H1 (cell line): ENCODE measurements around the gene KCNE4. TPM values are rescaled to one million over a fixed set of nuclear protein-coding genes. Genes with fewer than 3 reads are reported as not detected.

Experiments
- CTCF ChIA-PET: fragments of 300-600 bp; sonication (Branson Sonifier 250); formaldehyde crosslinking; loops from one replicate; lab custom pipeline; 2021; ENCODE audit not compliant: partially characterized antibody; lab: Charles Lee
- POLR2A ChIA-PET: fragments of 300-600 bp; sonication (Branson Sonifier 250); formaldehyde crosslinking; loops from one replicate; lab custom pipeline; 2021; ENCODE audit warnings: inconsistent platforms; ENCODE audit not compliant: partially characterized antibody; lab: Charles Lee
- DNase-seq, 2 experiments: peaks; one replicate each; pipeline versions ENCODE4 v3.0.0 to v3.0.0-alpha.2; 2010 to 2022; ENCODE audit warnings: low spot score in 2 of 2, low read depth in 1 of 2, mixed read lengths in 1 of 2
- FAIRE-seq: peaks from 2 replicates; lab custom pipeline; 2011; peaks lifted over from hg19 to GRCh38; lab: Jason Lieb, UNC
- H2AFZ ChIP-seq: 2 replicates; pipeline ENCODE4 v1.8.1; 2012; ENCODE audit warnings: low read length, inconsistent platforms
- H2AK5ac ChIP-seq: 2 replicates; pipeline ENCODE4 v1.6.1; 2013; ENCODE audit warnings: low read depth, low read length
- H2BK120ac ChIP-seq: replicated peaks from 2 replicates; pipeline ENCODE3; 2013; ENCODE audit warnings: low read depth, low read length, inconsistent platforms
- H2BK12ac ChIP-seq: 2 replicates; pipeline ENCODE4 v1.6.1; 2013; ENCODE audit warnings: low read depth, low read length
- H2BK15ac ChIP-seq: 2 replicates; pipeline ENCODE4 v1.6.1; 2013; ENCODE audit warnings: low read length
- H2BK20ac ChIP-seq: 2 replicates; pipeline ENCODE4 v1.6.1; 2013; ENCODE audit warnings: low read length
- H2BK5ac ChIP-seq: 2 replicates; pipeline ENCODE4 v1.6.1; 2013; ENCODE audit warnings: low read depth, low read length
- H3K14ac ChIP-seq: 2 replicates; pipeline ENCODE4 v1.6.1; 2013; ENCODE audit warnings: inconsistent platforms; ENCODE audit not compliant: insufficient read length
- H3K18ac ChIP-seq: 2 replicates; pipeline ENCODE4 v1.6.1; 2013; ENCODE audit warnings: low read length; ENCODE audit errors: extremely low read depth
- H3K23ac ChIP-seq: 2 replicates; pipeline ENCODE4 v1.6.1; 2013; ENCODE audit warnings: inconsistent platforms; ENCODE audit not compliant: insufficient read length
- H3K23me2 ChIP-seq: 2 replicates; pipeline ENCODE4 v1.6.1; 2013; ENCODE audit warnings: low read depth, low read length
- H3K27ac ChIP-seq: 2 replicates; pipeline ENCODE4 v1.6.1; 2011; ENCODE audit warnings: low read depth, low read length, inconsistent platforms
- H3K27me3 ChIP-seq, 4 experiments: replicated peaks in 1 of 4; 1 replicate in 1 of 4; 2 replicates in 3 of 4; pipeline versions ENCODE4 v1.6.1 to v1.8.1; 2011 to 2013; ENCODE audit warnings: low read length in 3 of 4, mild to moderate bottlenecking in 3 of 4, inconsistent platforms in 2 of 4, mixed read lengths in 2 of 4, moderate library complexity in 1 of 4; ENCODE audit not compliant: control insufficient read depth in 3 of 4, insufficient read depth in 3 of 4; ENCODE audit errors: extremely low read depth in 1 of 4
- H3K36me3 ChIP-seq, 4 experiments: 2 replicates each; pipeline versions ENCODE4 v1.6.1 to v1.8.1; 2011 to 2013; ENCODE audit warnings: mild to moderate bottlenecking in 4 of 4, low read length in 3 of 4, moderate library complexity in 2 of 4, control low read depth in 1 of 4, inconsistent platforms in 1 of 4; ENCODE audit not compliant: insufficient read depth in 4 of 4, control insufficient read depth in 2 of 4
- H3K4ac ChIP-seq: replicated peaks from 2 replicates; pipeline ENCODE3; 2013; ENCODE audit warnings: low read length, low read depth, mixed read lengths, inconsistent platforms; ENCODE audit not compliant: insufficient read length
- H3K4me1 ChIP-seq, 4 experiments: replicated peaks in 1 of 4; 1 replicate in 1 of 4; 2 replicates in 3 of 4; pipeline versions ENCODE4 v1.6.1 to v1.8.1; 2011 to 2013; ENCODE audit warnings: low read length in 3 of 4, inconsistent platforms in 2 of 4, mixed read lengths in 1 of 4; ENCODE audit not compliant: insufficient read depth in 4 of 4, control insufficient read depth in 3 of 4
- H3K4me2 ChIP-seq, 2 experiments: 2 replicates each; pipeline versions ENCODE4 v1.6.1 to v1.8.1; 2011 to 2013; ENCODE audit warnings: low read depth in 2 of 2, low read length in 2 of 2, control low read depth in 1 of 2, inconsistent platforms in 1 of 2, mild to moderate bottlenecking in 1 of 2; ENCODE audit not compliant: insufficient read depth in 1 of 2
- H3K4me3 ChIP-seq, 4 experiments: fragments of 200-600, 300-600 bp in 1 of 4; sonication (generic), shearing (Covaris generic), sonication (Bioruptor Twin) in 1 of 4; 2 replicates each; pipeline versions ENCODE4 v1.5.1 to v1.8.1; 2011 to 2016; ENCODE audit warnings: low read length in 4 of 4, low read depth in 3 of 4, control low read depth in 2 of 4, inconsistent platforms in 2 of 4, mild to moderate bottlenecking in 2 of 4, mixed read lengths in 1 of 4, moderate library complexity in 1 of 4; ENCODE audit not compliant: insufficient read depth in 2 of 4; ENCODE audit errors: extremely low read depth in 1 of 4
- H3K56ac ChIP-seq: replicated peaks from 2 replicates; pipeline ENCODE3; 2013; ENCODE audit warnings: low read depth, mild to moderate bottlenecking, mixed read lengths, low read length, inconsistent platforms; ENCODE audit not compliant: insufficient read length
- H3K79me1 ChIP-seq: 2 replicates; pipeline ENCODE4 v1.6.1; 2013; ENCODE audit warnings: low read depth, low read length, control low read depth
- H3K79me2 ChIP-seq, 2 experiments: 2 replicates each; pipeline versions ENCODE4 v1.6.1 to v1.8.1; 2012 to 2013; ENCODE audit warnings: low read length in 2 of 2, mild to moderate bottlenecking in 2 of 2, inconsistent platforms in 1 of 2; ENCODE audit not compliant: insufficient read depth in 2 of 2, control insufficient read depth in 1 of 2
- H3K9ac ChIP-seq, 4 experiments: replicated peaks in 1 of 4; 1 replicate in 1 of 4; 2 replicates in 3 of 4; pipeline versions ENCODE4 v1.6.1 to v1.8.1; 2011 to 2013; ENCODE audit warnings: low read depth in 3 of 4, low read length in 3 of 4, control low read depth in 2 of 4, mild to moderate bottlenecking in 2 of 4, moderate library complexity in 2 of 4, inconsistent platforms in 1 of 4; ENCODE audit errors: extremely low read depth in 1 of 4
- H3K9me3 ChIP-seq, 2 experiments: 2 replicates each; pipeline versions ENCODE4 v1.6.1 to v1.8.1; 2012 to 2013; ENCODE audit warnings: mild to moderate bottlenecking in 2 of 2, moderate library complexity in 2 of 2, control low read depth in 1 of 2, inconsistent platforms in 1 of 2, low read depth in 1 of 2, low read length in 1 of 2, mixed read lengths in 1 of 2; ENCODE audit not compliant: insufficient read depth in 2 of 2
- H4K20me1 ChIP-seq, 2 experiments: replicated peaks in 1 of 2; 2 replicates each; pipeline versions ENCODE3 to v1.8.1; 2011 to 2013; ENCODE audit warnings: inconsistent platforms in 2 of 2, low read length in 2 of 2, mild to moderate bottlenecking in 1 of 2; ENCODE audit not compliant: insufficient read depth in 2 of 2, control insufficient read depth in 1 of 2
- H4K5ac ChIP-seq: 2 replicates; pipeline ENCODE4 v1.6.1; 2013; ENCODE audit warnings: low read length, low read depth, mixed read lengths, inconsistent platforms; ENCODE audit not compliant: insufficient read length
- H4K8ac ChIP-seq: 2 replicates; pipeline ENCODE4 v1.8.0; 2013; ENCODE audit warnings: mild to moderate bottlenecking, moderate library complexity, low read length, inconsistent platforms; ENCODE audit not compliant: insufficient read depth; ENCODE audit errors: extremely low read depth
- H4K91ac ChIP-seq: replicated peaks from 2 replicates; pipeline ENCODE3; 2013; ENCODE audit warnings: low read length, mixed read lengths, inconsistent platforms; ENCODE audit not compliant: insufficient read length
- RBBP5 ChIP-seq: IDR thresholded peaks from 2 replicates; pipeline ENCODE4 v1.7.1; 2012; ENCODE audit warnings: low read depth, mild to moderate bottlenecking, inconsistent platforms, low read length, moderate library complexity, borderline replicate concordance
- WGBS, 2 experiments: shearing (Covaris generic) in 1 of 2; methylation state at CpG; one replicate each; pipeline versions ENCODE4 v1.1.6 to v1.1.7; 2013 to 2015; ENCODE audit warnings: low lambda C conversion rate in 2 of 2, mixed read lengths in 2 of 2, inconsistent platforms in 1 of 2, low coverage in 1 of 2, missing lambda C conversion rate in 1 of 2; ENCODE audit not compliant: insufficient replicate concordance in 2 of 2, insufficient coverage in 1 of 2, insufficient read length in 1 of 2; ENCODE audit errors: extremely low coverage in 1 of 2, missing lambda C conversion rate in 1 of 2; 5-methylcytosine and 5-hydroxymethylcytosine counted together
- polyA plus RNA-seq, 7 experiments: library from polyadenylated mRNA; depleted of rRNA in 3 of 7; stranded (reverse) in 5 of 7; unstranded in 2 of 7; fragments of >200 nt in 5 of 7; fragments of 200-250 nt in 2 of 7; gene quantifications; 1 replicate in 5 of 7; 2 replicates in 1 of 7; 4 replicates in 1 of 7; pipeline versions ENCODE4 v1.2.1 to v1.2.3, GENCODE V29; 2011 to 2013; ENCODE audit warnings: missing spikeins in 2 of 7, mixed read lengths in 2 of 7
- total RNA-seq: library from RNA; stranded (reverse); fragmentation: NEBNext Ultra II Directional; extraction: Animal tissue kit (Norgen Biotek cat#: 25700); gene quantifications from 2 replicates; pipeline ENCODE4 v1.2.1, GENCODE V29; 2021

KCNE4 gene
- total and polyA plus RNA-seq, 2 of the 8 experiments (the other 6 are each of a cell fraction or from before 2014, with no cell fraction given) = 0.08 to 0.09 TPM

- DNase-seq (no peak), FAIRE-seq (no peak)
- Histone ChIP-seq H3K23me2 (no peaks in the 10 kb centered on the region), H3K79me1 (no peaks in the 10 kb centered on the region), H3K9ac (no peak overlapping the region), H4K5ac (no peak overlapping the region), H4K8ac (no peak overlapping the region), H3K14ac (no peak overlapping the region), H3K4ac (no peak overlapping the region), H3K4me3 (no peak overlapping the region), H2BK15ac (no peak overlapping the region), H3K23ac (no peak overlapping the region), H4K20me1 (no peaks in the 10 kb centered on the region), H2BK5ac (no peak overlapping the region), H3K36me3 (no peaks in the 10 kb centered on the region), H4K91ac (no peak overlapping the region), H2BK20ac (no peak overlapping the region), H3K18ac (no peak overlapping the region), H3K56ac (no peak overlapping the region), H2BK12ac (no peak overlapping the region), H3K4me2 (no peak overlapping the region), H3K4me1 (peaks cover 0 to 3% (median 0%) of the 10 kb centered on the region in 4 experiments; a peak in 1 of 7 replicates), H3K27me3 (no peaks in the 10 kb centered on the region), H2AK5ac (no peak overlapping the region), H2AFZ (no peak overlapping the region), H2BK120ac (no peak overlapping the region), H3K9me3 (no peaks in the 10 kb centered on the region), H3K27ac (no peak overlapping the region), H3K79me2 (no peaks in the 10 kb centered on the region)
- ChIA-PET CTCF (interaction anchor here (0.6 to 1.4 kb wide), 4 partner anchors 14 to 391 kb away, joined by 3 read pairs; no protein-coding TSS in a partner anchor), POLR2A (no interaction called here)
- 96% methylated on average over 3 of the region's 3 CpGs; no CpG with 5 or more reads in 1 of the 2 experiments for WGBS, 2 experiments
- TF ChIP-seq RBBP5 = no peak
Observed at GRCh38 chr2:223081789-223082188, 29.8 kb downstream of the KCNE4 start.
